Activated CD4-positive, alpha-beta memory T cell treated with anti-CD3 and anti-CD28 coated beads, Interleukin-2, amount 10 ng/mL, durations not matched to agents 7 days and 5 days (primary cell): ENCODE data around the gene METRNL. TPM values are rescaled to one million over a fixed set of nuclear protein-coding genes. Genes with fewer than 3 reads are reported as not detected.

Experiments
- CTCF ChIA-PET: fragments of 350-600 bp; sonication (Branson Sonifier 250); formaldehyde crosslinking; loops from one replicate; lab custom pipeline; 2021; ENCODE audit warnings: antibody characterized with exemption, inconsistent platforms; lab: Charles Lee
- POLR2A ChIA-PET: fragments of 350-600 bp; sonication (Branson Sonifier 250); formaldehyde crosslinking; loops from one replicate; lab custom pipeline; 2021; ENCODE audit warnings: antibody characterized with exemption; lab: Charles Lee
- DNase-seq: peaks from one replicate; pipeline ENCODE4 v3.0.0-alpha.2; 2020
- H3K27ac Mint-ChIP-seq: one replicate; pipeline ENCODE4 v1.8.0; 2021; ENCODE audit warnings: mild to moderate bottlenecking, mixed read lengths
- H3K27me3 Mint-ChIP-seq: one replicate; pipeline ENCODE4 v1.8.0; 2021; ENCODE audit warnings: mixed read lengths
- H3K36me3 Mint-ChIP-seq: one replicate; pipeline ENCODE4 v1.8.0; 2021; ENCODE audit warnings: low read depth, mixed read lengths
- H3K4me1 Mint-ChIP-seq: one replicate; pipeline ENCODE4 v1.8.0; 2021; ENCODE audit warnings: mixed read lengths
- H3K4me3 Mint-ChIP-seq: one replicate; pipeline ENCODE4 v1.8.0; 2021; ENCODE audit warnings: mild to moderate bottlenecking, mixed read lengths
- H3K9me3 Mint-ChIP-seq: one replicate; pipeline ENCODE4 v1.8.0; 2021; ENCODE audit warnings: mixed read lengths
- total RNA-seq, 2 experiments: library from RNA; stranded (reverse); gene quantifications; one replicate each; pipeline ENCODE4 v1.2.3, GENCODE V29; 2021

Gene METRNL
- total RNA-seq, 2 experiments from 2014 or later: 27.3 to 28.1 TPM

DNA sequence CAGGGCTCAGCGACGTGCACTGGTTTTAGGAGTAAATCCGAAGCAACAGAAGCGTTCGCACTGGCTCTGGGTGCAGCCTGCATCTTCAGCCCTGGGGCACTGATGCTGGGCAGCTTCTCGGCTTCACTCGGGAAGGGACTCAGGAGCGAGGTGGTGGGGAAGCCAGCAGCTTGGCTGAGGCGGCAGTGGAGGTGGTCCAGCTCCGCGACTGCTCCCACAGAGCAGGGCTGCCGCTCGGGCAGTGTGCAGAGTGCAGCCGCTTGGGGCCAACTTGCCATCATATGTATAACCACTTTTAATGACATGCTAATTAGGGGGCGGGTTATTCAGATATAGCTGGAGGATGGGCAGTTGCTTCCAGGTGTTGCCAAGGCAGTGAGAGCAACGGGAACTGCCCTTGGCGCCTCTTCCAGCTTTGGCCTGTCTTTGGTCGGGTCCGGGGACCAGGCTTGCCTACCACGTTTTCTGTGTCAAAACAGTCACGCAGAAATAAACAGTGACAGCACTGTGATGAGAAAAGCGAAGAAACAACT lies 26.7 kb downstream of the METRNL start:
- no peak for DNase-seq
- Mint-ChIP-seq H3K36me3 (no peaks in the 10 kb centered on the region), H3K4me3 (no peak overlapping the region), H3K27ac (no peak overlapping the region), H3K4me1 (peaks cover 4% of the 10 kb centered on the region), H3K27me3 (peaks cover 21% of the 10 kb centered on the region), H3K9me3 (no peaks in the 10 kb centered on the region)
- CTCF ChIA-PET: no interaction called here
- POLR2A ChIA-PET: no interaction called here

DNA sequence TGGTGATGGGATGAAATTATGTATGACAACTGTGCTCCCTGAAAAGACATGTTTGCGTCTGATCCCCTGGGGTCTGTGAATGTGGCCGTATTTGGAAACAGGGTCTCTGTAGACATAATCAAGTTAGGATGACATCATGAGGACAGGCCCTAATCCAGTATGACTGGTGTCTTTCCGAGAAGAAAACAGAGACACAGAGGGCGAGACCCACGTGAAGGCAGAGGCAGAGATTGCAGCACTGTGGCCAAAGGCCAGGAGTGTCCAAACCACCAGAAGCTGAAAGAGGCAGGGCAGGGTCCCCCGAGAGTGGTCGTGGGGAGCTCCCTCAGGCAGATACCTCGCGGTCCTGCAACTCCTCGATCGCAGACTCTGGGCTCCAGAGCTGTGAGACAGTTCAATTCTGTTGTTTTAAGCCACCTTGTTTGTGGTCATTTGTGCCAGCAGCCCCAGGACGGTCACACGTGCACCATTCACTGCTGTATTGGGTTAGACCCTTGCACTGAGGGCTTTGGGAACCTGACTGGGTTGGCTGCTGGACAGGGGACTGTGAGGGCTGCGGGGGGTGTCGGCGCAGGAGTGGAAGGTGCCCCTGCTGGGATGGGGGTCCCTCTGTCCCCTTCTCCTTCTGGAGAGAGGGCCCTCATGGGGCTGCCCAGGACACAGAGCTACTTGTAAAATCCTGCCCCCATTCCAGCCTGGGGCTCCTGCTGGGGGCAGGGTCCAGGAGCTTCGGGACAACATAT lies 27.7 kb downstream of the METRNL start:
- no peak overlapping the region for H3K4me3 Mint-ChIP-seq
- H3K4me1 Mint-ChIP-seq: peaks cover 2% of the 10 kb centered on the region
- POLR2A ChIA-PET: no interaction called here
- H3K9me3 Mint-ChIP-seq: no peaks in the 10 kb centered on the region
- peaks cover 18% of the 10 kb centered on the region for H3K27me3 Mint-ChIP-seq
- H3K27ac Mint-ChIP-seq: no peak overlapping the region
- DNase-seq: no peak
- no peaks in the 10 kb centered on the region for H3K36me3 Mint-ChIP-seq
- CTCF ChIA-PET: no interaction called here

DNA sequence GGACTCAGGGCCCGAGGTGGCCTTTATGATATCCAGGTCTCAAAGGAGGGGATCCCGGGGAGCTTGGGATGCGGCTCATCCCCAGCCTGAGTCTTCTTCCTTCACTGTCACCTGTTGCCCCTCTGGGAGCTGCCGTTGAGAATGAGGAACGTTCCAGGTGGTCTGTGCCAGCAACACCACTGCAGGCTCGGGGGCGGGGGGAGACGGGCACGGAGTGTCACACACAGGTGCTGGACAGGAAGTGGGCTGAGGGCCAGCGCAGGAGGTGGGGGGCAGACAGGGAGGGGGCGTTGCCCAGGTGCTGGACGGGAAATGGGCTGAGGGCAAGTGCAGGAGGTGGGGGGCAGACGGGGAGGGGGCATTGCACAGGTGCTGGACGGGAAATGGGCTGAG lies 28.2 kb downstream of the METRNL start:
- Mint-ChIP-seq H3K4me1 (peaks cover 2% of the 10 kb centered on the region), H3K27me3 (peaks cover 18% of the 10 kb centered on the region), H3K9me3 (no peaks in the 10 kb centered on the region), H3K36me3 (no peaks in the 10 kb centered on the region), H3K4me3 (no peak overlapping the region), H3K27ac (no peak overlapping the region)
- DNase-seq: no peak
- POLR2A ChIA-PET: no interaction called here
- CTCF ChIA-PET: no interaction called here

DNA sequence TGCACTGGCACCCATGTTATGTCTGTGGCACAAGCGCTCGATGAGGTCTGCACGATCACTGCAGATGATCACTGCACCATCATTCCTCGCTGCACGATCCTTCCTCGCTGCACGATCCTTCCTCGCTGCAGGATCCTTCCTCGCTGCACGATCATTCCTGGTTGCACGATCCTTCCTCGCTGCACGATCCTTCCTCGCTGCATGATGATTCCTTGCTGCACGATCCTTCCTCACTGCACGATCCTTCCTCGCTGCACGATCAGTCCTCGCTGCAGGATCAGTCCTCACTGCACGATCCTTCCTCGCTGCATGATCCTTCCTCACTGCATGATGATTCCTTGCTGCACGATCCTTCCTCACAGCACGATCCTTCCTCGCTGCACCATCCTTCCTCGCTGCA lies 29.3 kb downstream of the METRNL start:
- Mint-ChIP-seq H3K9me3 (no peaks in the 10 kb centered on the region), H3K36me3 (no peaks in the 10 kb centered on the region), H3K4me1 (peaks cover 2% of the 10 kb centered on the region), H3K27ac (no peak overlapping the region), H3K4me3 (no peak overlapping the region), H3K27me3 (peaks cover 18% of the 10 kb centered on the region)
- DNase-seq: no peak
- CTCF ChIA-PET: no interaction called here
- POLR2A ChIA-PET: no interaction called here

DNA sequence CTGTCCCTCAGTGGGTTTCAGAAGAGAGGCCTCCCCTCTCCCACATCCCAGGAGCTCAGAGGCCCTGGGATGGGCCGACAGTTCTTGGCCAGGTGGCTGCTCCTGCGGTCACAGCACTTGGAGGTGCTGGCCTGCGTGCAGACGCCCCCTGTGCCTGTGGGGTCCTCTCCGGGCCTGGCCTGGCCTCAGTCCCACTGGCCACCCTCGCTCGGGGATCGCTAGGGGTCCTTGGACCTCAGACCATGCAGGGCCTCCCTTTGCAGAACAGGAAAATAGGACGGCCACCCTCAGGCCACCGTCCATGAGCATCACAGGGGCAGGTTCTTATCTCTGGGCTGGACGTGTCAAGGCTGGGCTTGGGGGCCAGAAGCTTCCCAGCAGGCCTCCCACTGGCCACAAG lies 30.0 kb downstream of the METRNL start:
- DNase-seq: no peak
- ChIA-PET CTCF (no interaction called here), POLR2A (no interaction called here)
- Mint-ChIP-seq H3K4me1 (no peaks in the 10 kb centered on the region), H3K27ac (no peak overlapping the region), H3K27me3 (peaks cover 17% of the 10 kb centered on the region), H3K9me3 (no peaks in the 10 kb centered on the region), H3K36me3 (no peaks in the 10 kb centered on the region), H3K4me3 (no peak overlapping the region)

DNA sequence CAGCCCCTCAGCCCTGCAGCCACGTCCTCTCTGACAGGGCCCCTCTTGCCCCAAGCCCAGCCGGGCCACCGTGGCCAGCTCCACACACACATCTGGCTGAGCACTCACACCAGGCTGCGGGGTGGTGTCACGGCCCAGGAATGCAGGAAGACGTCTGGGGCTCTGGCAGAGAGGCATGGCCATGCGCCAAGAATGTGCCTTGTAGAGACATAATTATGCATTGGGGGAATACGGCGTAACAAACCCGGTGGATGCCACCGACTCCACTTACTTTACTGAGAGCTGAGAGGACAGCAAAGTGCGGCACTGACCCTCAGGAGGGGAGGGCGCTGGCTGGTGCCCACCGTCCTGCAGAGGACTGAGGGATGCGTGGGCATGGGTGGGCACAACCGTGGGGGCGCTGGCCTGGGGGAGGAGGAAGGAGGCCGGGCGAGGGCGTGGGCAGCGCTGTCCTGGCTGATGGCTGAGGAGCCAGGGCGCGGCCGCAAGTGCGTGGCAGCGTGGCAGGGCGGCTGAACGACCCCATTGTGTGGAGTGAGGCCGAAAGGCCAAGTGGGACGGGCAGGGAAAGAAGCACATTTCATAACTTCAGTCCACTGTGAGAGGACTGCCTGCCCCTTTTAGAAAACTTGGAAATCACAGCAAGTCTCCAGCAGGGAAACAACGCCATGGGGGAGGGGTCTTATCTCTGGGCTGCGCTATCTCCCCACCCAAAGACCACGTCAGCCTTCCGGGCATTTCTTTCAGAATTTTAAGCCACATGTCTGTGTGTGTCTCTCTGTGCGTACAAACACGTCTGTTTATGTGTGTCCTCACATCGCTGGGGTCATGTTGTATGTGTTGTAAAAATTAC lies 30.6 kb downstream of the METRNL start:
- H3K4me1 Mint-ChIP-seq: no peaks in the 10 kb centered on the region
- no peak for DNase-seq
- no peak overlapping the region for H3K4me3 Mint-ChIP-seq
- peaks cover 17% of the 10 kb centered on the region for H3K27me3 Mint-ChIP-seq
- ChIA-PET CTCF (no interaction called here), POLR2A (no interaction called here)
- no peaks in the 10 kb centered on the region for H3K9me3 Mint-ChIP-seq
- no peaks in the 10 kb centered on the region for H3K36me3 Mint-ChIP-seq
- no peak overlapping the region for H3K27ac Mint-ChIP-seq

DNA sequence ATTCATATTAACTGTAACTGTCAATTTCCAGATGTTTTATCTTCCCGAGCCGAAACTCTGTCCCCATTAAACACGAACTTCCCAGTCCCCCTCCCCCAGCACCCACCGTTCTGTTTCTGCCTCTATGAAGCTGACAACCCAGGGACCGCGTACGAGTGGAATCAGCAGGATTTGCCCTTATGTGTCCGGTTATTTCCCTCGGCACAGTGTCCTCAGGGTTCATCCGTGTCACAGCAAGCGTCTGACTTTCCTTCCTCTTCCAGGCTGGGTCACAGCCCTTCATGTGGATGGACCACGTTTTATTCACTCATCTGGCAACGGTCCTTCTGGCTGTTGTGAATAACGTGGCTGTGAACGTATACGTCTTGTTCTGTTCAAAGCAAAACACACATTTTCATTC lies 31.3 kb downstream of the METRNL start:
- H3K27me3 Mint-ChIP-seq: peaks cover 17% of the 10 kb centered on the region
- no peaks in the 10 kb centered on the region for H3K4me1 Mint-ChIP-seq
- CTCF ChIA-PET: no interaction called here
- DNase-seq: no peak
- no peaks in the 10 kb centered on the region for H3K9me3 Mint-ChIP-seq
- POLR2A ChIA-PET: no interaction called here
- no peak overlapping the region for H3K4me3 Mint-ChIP-seq
- no peak overlapping the region for H3K27ac Mint-ChIP-seq
- no peaks in the 10 kb centered on the region for H3K36me3 Mint-ChIP-seq

DNA sequence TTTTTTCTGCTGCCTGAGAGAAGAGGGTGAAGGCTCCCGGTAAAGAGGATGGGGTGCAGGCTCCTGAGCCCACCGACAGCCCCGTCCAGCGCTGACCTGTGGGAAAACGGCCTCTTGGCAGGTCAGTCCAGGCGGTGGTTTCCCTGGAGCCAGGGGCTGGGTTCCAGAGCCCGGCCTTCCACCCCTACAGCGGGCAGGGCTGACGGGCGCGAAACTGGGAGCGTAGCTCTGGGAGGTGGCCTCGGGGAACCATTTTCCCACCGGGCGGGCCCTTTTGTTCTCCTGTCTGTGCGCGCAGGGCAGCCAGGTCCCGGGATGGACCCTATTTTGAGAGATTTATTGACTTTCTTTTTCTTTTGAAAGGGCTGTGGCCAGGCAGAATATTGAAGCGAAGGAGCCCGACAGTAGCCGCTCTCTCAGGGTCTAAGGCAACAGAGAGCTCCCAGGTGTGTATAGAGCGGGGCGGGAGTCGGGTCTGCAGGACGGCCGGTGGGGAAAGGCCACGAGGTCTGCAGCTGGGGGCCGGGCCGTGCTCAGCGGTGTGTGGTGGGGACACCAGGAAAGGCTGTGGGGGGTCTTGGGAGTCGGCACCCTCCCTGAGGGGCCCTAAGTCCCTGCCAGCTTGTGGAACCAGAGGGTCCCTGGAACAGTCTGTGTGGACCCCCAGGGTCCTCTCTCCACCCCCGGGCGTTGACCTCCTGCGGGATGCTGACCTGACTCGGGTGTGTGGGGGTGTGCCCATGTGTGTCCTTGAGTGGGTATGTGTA lies 32.3 kb downstream of the METRNL start:
- H3K4me1 Mint-ChIP-seq: no peaks in the 10 kb centered on the region
- no peak overlapping the region for H3K27ac Mint-ChIP-seq
- peaks cover 18% of the 10 kb centered on the region for H3K27me3 Mint-ChIP-seq
- DNase-seq: no peak
- POLR2A ChIA-PET: no interaction called here
- no peaks in the 10 kb centered on the region for H3K36me3 Mint-ChIP-seq
- no peaks in the 10 kb centered on the region for H3K9me3 Mint-ChIP-seq
- H3K4me3 Mint-ChIP-seq: no peak overlapping the region
- CTCF ChIA-PET: no interaction called here

DNA sequence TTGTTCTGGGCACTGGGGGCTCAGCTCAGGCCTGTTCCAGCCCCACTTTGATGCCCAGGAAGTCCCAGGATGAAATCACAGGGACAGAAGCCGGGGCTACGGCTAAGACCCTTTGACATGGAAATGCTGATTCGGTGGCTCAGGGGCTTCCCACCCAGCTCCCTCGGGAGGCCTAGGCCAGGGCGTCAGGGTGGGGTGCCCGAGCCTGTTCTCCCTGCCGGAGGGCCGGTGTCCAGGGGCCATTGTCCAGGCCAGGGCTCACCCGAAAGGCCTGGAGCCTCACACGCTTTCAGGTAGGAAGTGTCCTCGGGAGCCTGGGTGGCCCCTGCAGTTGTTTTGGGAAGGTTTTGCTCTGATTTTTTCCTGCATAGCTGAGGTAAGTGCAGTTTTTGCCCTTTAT lies 34.0 kb downstream of the METRNL start:
- H3K27me3 Mint-ChIP-seq: peaks cover 19% of the 10 kb centered on the region
- no peak for DNase-seq

DNA sequence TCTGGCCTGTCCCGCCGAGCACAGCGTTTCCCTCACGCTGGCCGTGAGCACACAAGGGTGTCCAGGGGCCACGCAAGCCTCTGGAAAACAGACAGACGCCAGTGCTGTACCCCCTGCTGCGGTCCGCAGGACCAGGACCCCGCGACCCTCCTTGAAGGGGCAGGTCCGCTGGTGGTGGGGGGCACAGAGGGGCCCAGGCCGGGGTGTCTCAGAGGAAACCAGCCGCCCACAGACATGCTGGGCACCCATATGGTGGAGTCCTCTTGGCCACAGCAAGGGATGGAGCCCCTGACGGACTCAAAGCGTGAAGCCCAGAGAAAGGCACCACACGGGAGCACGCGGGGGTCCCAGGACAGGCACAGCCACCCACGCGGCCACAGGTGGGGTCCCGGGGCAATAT lies 34.4 kb downstream of the METRNL start:
- ChIA-PET POLR2A (no interaction called here), CTCF (no interaction called here)

More for the DNA sequence above, 34.0 kb downstream of the METRNL start:
- ChIA-PET POLR2A (no interaction called here), CTCF (no interaction called here)
- Mint-ChIP-seq H3K4me1 (no peaks in the 10 kb centered on the region), H3K9me3 (no peaks in the 10 kb centered on the region), H3K4me3 (no peak overlapping the region), H3K36me3 (no peaks in the 10 kb centered on the region), H3K27ac (no peak overlapping the region)

DNA sequence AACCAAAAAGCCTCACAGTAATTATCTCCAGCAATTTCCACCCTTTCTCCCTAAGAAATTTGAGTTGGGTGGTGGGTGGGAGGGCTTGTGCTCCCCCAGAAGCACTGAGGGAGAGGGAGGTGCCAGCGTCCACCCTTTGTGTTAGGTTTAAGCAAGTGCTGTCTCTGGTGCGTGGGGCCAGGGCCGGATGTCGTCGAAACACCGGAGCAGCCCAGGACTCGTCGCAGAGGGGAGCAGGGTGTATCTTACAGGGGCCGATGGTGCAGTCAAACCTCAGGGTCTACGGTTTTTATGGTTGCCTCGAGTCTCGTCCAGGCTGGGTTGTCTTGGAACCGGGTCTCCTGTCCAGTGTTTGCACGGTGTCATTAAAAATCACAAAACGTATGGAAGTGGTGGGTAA lies 35.3 kb downstream of the METRNL start:
- no peak for DNase-seq
- Mint-ChIP-seq H3K4me1 (peaks cover 8% of the 10 kb centered on the region), H3K9me3 (no peaks in the 10 kb centered on the region), H3K27me3 (peaks cover 23% of the 10 kb centered on the region), H3K36me3 (no peaks in the 10 kb centered on the region), H3K27ac (no peak overlapping the region), H3K4me3 (no peak overlapping the region)
- ChIA-PET CTCF (no interaction called here), POLR2A (no interaction called here)

More for the DNA sequence above, 34.4 kb downstream of the METRNL start:
- H3K4me1 Mint-ChIP-seq: peaks cover under 1% of the 10 kb centered on the region
- no peaks in the 10 kb centered on the region for H3K9me3 Mint-ChIP-seq
- no peaks in the 10 kb centered on the region for H3K36me3 Mint-ChIP-seq
- no peak overlapping the region for H3K27ac Mint-ChIP-seq
- peaks cover 20% of the 10 kb centered on the region for H3K27me3 Mint-ChIP-seq
- no peak overlapping the region for H3K4me3 Mint-ChIP-seq
- DNase-seq: no peak

DNA sequence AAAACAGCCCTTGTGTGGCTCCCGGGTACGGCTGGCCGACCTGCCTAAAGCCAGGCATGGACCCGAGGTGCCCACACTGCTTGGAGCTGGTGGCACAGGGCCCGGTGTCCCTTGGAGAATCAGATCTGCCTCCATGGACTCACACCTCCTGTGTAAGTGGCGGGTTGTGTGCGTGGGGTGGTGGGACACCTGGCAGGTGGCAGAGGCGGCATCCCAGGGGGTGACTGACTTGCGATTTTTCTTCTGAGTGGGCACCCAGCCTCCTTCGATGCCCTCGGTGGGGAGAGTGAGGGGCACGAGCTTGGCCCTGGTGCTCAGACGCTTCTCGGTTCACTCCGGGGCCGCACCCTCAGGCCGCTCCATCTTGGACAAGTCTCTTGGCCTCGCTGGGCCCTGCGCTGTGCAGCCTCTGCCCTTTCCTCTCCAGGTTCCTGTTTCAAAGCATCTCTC lies 35.8 kb downstream of the METRNL start:
- CTCF ChIA-PET: no interaction called here
- H3K4me3 Mint-ChIP-seq: no peak overlapping the region
- peaks cover 10% of the 10 kb centered on the region for H3K4me1 Mint-ChIP-seq
- no peak overlapping the region for H3K27ac Mint-ChIP-seq
- H3K9me3 Mint-ChIP-seq: no peaks in the 10 kb centered on the region
- POLR2A ChIA-PET: no interaction called here
- no peaks in the 10 kb centered on the region for H3K36me3 Mint-ChIP-seq
- no peak for DNase-seq
- peaks cover 22% of the 10 kb centered on the region for H3K27me3 Mint-ChIP-seq

DNA sequence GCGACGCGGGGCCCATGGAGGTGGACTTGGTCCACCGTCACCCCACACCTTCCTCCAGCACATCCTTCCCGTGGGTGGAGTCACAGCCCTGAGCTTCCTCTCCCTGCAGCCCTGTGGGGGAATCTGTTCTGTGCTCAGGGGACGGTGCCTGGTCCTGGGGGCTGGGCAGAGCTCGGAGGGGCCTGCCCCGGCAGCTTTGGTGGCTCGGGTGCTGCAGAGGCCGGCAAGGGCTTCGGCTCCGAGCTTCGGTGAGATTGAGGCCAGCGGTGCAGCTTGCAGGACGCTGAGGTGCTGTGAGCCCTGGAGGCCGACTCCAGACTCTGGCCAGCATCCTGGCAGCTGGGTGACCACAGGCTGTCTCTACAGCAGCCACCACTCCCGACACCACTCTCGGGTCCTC lies 36.4 kb downstream of the METRNL start:
- peaks cover 22% of the 10 kb centered on the region for H3K27me3 Mint-ChIP-seq
- ChIA-PET CTCF (no interaction called here), POLR2A (no interaction called here)
- H3K27ac Mint-ChIP-seq: no peak overlapping the region
- H3K36me3 Mint-ChIP-seq: no peaks in the 10 kb centered on the region
- no peak for DNase-seq
- H3K4me3 Mint-ChIP-seq: no peak overlapping the region
- peaks cover 14% of the 10 kb centered on the region for H3K4me1 Mint-ChIP-seq
- no peaks in the 10 kb centered on the region for H3K9me3 Mint-ChIP-seq
